ENCODE results near the gene TRRAP.

DNA sequence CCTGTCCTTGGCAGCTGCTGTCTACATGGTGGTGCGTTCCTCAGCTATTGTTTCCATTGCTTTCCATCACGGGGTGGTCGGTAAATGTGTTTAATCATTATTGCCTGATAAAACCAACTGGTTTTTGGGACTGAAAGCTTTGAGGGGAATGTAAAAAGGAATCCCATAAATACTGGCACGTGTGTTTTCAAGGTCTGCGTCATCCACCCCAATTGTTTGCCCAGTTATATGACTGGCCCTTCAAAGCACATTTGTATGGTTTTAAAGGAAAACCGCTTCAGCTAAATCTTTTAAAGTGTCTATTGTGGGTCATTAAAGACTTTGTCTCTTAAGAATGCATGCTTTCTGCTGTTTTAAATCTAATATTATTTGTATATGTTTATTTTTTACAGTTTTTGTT lies 65.0 kb downstream of the TRRAP start:
- TF ChIP-seq, protein P1, sequence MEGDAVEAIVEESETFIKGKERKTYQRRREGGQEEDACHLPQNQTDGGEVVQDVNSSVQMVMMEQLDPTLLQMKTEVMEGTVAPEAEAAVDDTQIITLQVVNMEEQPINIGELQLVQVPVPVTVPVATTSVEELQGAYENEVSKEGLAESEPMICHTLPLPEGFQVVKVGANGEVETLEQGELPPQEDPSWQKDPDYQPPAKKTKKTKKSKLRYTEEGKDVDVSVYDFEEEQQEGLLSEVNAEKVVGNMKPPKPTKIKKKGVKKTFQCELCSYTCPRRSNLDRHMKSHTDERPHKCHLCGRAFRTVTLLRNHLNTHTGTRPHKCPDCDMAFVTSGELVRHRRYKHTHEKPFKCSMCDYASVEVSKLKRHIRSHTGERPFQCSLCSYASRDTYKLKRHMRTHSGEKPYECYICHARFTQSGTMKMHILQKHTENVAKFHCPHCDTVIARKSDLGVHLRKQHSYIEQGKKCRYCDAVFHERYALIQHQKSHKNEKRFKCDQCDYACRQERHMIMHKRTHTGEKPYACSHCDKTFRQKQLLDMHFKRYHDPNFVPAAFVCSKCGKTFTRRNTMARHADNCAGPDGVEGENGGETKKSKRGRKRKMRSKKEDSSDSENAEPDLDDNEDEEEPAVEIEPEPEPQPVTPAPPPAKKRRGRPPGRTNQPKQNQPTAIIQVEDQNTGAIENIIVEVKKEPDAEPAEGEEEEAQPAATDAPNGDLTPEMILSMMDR (IDR thresholded peaks at IDR 0.05) = no peak
- TF ChIP-seq POLR2A (IDR thresholded peaks at IDR 0.05) = no peak

Measured in body of pancreas (tissue), 4 donors.